Kasumi-1 (cell line): ENCODE measurements around the gene PRKRIP1.
"Not testable (repeated sequence)": the region's sequence is repeated elsewhere in the genome, so short reads cannot be mapped to it uniquely, and the experiment has no call there.

Source experiments
- DNase-seq, 2 experiments: peaks; one replicate each; lab custom pipeline; 2025; lab: John Stamatoyannopoulos, UW

The PRKRIP1 gene

GRCh38 chr7:102457352-102457924, 61.3 kb downstream of the PRKRIP1 start:
- DNase-seq, result no peak

DNA sequence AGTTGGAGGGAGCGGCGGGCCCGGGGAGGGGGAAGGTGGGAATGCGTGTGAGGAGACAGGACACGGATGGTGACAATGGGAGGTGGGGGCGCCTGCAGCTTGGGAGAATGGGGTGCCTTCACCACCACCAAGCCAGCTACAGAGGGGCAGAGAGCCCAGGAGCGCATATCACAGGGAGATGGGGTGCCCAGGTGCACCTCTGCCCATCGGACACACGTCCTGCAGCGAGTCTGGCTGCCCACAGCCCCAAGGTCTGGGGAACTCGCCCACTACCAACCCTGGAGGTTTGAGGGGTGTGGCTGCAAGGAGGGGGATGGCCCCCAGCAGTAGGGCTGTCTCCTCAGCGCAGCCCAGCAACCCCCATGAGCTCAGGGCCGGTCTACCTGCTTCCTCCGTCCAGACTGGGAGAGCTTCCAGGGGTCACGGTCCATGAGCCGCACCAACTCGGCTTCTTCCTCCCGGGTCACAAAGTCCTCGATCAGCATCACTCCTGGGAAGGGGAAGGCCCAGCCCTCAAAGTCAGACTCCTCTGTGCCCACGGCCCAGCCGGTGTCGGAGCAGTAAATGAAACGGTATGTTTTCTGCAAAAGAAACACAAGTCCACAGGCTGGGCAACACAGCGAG, 63.2 kb downstream of the PRKRIP1 start:
- no peak for DNase-seq

DNA sequence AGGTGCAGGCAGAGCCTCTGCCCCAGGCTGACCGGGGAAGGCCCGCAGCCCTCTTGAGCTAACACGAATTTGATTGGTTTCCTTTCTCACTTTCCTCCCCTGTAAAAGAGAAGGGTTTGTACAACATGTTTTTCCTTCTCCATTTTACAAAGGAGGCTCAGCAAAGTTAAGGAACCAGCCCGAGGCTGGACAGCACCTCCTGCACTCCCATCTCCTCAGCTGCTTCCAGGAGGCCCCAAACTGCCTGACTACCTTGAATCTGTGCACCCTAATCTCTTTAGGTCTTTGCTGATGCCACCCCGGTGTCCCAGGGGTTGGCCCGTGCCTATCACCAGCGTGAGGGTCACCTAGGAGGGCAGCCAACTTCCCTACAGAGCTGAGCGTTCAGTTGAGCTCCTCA, 64.3 kb downstream of the PRKRIP1 start:
- DNase-seq, result no peak

DNA sequence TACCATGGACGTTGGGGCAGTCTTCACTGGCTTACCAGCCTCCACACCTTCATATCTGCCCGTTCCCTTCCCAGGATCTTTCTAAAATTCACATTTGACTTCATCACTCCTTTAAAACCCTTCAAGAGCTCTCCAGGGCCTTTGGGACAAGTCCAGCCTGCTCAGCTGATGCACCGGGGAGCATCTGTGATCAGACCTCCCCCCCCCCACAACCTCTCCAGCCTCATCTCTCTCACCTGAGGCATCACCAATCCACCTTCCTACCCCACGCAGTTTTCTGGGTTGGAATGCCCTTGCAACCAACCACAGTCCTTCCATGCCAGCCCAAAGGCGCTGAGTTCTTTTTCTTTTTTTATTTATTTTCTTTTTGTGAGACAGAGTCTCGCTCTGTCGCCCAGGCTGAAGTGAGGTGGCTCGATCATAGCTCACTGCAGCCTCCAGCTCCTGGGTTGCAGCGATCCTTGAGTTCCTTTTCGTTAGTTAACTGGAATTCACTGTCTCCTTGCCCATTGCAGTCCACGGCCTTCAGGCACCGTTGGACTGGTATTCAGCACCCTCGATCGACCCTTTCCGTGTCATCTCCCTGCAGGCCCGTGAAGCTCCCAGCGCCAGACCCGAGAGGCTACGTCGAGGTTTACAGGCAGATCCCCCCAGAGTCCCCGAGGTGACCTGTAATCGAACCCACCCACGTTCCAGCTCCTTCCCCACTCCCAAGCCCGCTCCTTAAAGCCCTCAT, 67.8 kb downstream of the PRKRIP1 start:
- DNase-seq, result peak in 1 of 2 experiments; percentile 28

DNA sequence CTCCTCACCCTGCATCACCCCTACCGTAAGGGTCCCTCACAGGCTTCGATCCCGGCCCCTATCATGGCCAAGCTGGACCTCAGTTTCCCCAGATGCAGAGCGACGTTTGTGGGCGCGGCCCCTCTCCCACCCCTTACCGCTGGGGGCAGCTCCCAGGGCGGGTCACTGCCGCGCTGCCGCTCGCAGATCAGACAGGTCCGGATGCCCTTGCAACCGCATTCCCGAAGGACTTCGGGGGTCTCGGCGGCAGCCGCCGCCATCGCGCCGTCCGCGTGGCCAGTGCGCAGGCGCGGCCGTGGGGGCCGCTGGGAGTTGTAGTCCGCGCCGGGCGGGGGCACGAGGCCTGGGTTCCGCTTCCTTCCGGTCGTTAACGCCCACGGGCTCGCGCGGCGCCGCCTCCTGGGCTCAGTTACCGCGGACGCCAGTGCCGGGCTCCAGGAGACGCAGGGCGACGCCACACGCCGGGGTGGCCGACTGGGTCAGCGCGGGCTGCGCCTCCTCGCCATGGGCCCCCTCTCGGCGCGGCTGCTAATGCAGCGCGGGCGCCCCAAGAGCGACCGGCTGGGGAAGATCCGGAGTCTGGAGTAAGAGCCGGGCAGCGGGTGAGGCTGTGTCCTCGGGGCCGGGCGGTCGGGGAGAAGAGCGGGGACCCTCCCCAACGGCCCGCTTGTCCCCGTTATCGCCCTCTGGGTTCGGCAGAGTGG, 68.6 kb downstream of the PRKRIP1 start, which contains the start of the genes ALKBH4 and LRWD1:
Gene ALKBH4 (minus strand): TSS at position 287 of the 704 bp plus-strand sequence. CDS start 27 bp downstream, at position 260.
Gene LRWD1 (plus strand): TSS at position 408 of the 704 bp plus-strand sequence. CDS start 97 bp downstream, at position 505.
- peak; percentile 83 to 84 for DNase-seq

DNA sequence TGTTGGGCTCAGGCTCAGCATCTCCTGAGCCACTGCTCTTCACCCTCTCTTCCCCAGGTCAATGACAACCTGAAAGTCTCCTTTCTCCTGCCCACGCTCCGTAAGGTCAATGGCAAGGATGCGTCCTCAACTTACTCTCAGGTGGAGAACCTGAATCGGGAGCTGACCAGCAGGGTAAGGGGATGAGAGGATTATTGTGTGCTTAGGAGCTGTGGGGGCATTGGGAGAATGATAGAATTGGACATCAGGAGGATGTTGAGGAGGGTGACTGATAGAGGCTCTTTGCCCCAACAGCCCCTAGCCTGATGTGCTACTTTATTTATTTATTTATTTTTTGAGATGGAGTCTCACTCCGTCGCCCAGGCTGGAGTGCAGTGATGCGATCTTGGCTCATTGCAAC, 69.9 kb downstream of the PRKRIP1 start:
- no peak for DNase-seq

GRCh38 chr7:102467581-102468477, 71.7 kb downstream of the PRKRIP1 start:
- no peak for DNase-seq

- DNase-seq, result no peak
Observed at GRCh38 chr7:102468478-102469350, 72.6 kb downstream of the PRKRIP1 start.

DNA sequence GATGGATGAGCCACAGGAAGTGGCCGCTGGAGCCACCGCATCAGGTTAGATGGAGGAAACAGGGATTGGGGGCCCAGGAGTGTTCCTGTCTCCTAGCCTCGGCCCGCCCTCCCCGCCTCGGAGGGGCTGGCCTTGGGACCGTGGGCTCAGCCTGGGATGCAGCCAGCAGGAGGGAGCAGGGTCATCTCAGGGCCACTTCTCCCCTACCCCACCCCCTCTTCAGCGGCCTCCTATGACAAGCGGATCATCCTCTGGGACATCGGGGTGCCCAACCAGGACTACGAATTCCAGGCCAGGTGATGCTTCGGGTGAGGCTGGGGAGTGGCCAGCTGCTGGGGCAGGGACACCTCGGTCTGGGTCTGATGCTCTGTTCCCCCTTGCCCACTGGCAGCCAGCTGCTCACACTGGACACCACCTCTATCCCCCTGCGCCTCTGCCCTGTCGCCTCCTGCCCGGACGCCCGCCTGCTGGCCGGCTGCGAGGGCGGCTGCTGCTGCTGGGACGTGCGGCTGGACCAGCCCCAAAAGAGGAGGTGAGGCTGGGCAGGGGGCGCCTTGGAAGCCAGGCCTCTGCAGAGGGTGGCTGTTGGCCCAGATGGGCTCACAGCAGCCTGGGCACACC, 73.3 kb downstream of the PRKRIP1 start:
- DNase-seq, result no peak

GRCh38 chr7:102469972-102470825, 74.0 kb downstream of the PRKRIP1 start:
- no peak for DNase-seq

DNA sequence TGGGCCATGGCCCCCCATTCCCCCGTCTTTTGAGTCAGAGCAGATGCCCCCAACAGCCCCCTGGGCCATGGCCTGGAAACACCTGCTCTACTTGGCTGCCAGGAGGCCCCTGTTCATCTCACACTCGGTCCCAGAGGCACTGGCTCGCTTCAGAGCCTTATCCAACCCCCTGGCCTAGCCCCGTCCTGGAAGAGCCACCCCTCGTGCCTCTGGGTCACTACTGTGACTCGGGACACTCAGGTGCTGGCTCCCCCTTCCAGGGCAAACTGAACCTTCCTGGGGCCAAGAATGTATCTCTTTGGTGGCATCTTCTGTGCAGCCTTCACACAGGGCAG, 75.6 kb downstream of the PRKRIP1 start:
- no peak for DNase-seq

- no peak for DNase-seq
Observed at GRCh38 chr7:102472126-102473041, 76.2 kb downstream of the PRKRIP1 start.

DNA sequence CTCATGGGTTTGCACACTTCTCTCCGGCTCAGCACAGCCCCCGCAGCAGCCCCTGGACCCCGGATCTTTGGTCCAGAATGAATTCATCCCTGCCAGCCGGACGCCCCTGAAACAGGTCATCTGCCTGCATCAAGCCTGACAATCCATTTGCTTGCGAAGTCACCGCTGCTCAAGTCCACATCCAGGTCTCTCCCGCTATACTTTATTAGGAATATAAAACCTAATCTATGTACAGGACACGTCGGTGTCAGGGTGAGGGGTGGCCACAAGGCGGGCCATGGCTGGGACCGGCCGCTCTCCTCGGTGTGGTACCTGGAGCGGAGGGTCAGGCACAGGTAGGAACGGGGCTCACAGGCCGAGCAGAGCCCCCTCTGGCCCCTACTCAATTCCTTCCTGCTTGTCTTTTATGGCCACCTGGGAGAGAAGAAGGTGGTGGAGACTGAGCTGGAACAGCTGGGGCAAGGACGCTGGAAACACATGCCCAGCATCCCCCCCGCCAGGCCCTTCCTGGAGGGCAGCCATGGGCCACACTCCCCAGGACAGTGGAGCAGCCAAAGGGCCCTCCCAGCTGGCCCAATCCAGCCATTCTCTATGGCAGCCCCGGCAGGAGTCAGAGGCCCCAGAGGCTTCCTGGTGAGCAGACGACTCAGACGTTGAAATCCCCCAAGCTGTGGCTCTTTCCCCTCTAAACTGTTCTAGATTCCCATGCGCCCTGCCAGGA, 77.3 kb downstream of the PRKRIP1 start:
- no peak for DNase-seq

GRCh38 chr7:102474116-102474515, 78.0 kb downstream of the PRKRIP1 start:
- DNase-seq, result not testable (repeated sequence)

DNA sequence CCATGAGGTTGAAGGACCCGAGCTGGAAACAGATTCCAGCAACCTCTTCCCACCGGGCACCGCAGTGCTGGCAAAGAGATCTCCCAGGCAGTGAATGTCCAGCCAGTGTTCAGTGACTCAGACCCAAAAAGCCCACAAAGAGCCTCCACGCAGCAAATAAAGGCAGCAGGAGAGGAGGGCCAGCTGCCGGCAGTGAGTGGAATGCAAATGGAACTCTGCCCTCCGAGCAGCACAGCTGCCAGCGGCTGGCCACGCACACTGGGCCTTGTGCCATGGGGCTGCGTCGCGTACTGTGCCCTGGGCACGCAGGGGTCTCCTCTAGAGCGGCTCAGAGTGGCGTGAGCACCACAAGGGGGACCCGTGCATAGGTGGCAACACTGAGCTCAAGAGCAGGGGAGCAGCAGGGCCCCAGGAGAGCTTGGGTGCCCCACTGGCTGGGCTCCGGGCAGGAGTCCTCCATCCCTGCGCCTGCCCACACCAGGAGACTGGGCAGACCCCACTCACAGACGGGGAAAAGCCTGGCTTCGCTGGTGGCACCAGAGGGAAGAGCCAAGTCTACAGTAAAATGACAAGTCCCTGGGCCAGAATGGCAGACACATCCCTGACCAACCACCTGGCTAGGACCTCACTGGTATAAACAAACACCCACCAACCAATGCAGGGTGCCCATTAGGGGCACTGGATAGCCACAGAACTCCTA, 78.7 kb downstream of the PRKRIP1 start:
- DNase-seq, result not testable (repeated sequence)
